ENCODE data around the gene ATXN1. TPM values are rescaled to one million over a fixed set of nuclear protein-coding genes. Genes with fewer than 3 reads are reported as not detected.

The ATXN1 gene
- total and polyA plus RNA-seq, 2 experiments from 2014 or later: 4.8 to 9.1 TPM

DNA sequence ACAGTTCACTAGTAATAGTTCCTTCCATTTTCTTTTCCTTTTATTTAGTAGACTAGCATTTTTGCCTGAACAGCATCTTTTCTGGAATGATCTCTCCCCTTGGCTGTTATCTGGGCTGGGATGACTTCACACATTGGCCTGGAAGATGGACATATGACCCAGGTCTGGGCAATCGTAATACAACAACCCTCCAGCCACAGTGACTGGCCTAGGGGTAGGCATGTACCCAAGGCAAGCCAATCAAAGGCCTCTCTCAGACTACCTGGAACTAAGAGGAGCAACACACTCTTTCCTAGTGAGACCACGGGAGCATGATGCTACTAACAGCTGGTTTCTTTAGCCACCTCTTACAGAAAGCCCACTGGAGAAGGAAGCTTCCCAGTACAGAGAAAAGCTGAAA, 270.6 kb downstream of the ATXN1 start:
- Histone ChIP-seq H3K9me2 (ENCODE audit: insufficient read depth) (no peaks in the 10 kb centered on the region), H3F3A (replicated peaks; ENCODE audit: low read depth) (no peaks in the 10 kb centered on the region), H3K4me1 (ENCODE audit: insufficient read depth) (peaks cover 26% of the 10 kb centered on the region), H3K79me2 (replicated peaks; ENCODE audit: insufficient read depth) (no peaks in the 10 kb centered on the region), H3K27me3 (ENCODE audit: insufficient read depth) (no peaks in the 10 kb centered on the region), H3K36me3 (ENCODE audit: insufficient read depth) (no peaks in the 10 kb centered on the region), H3K4me3 (no peak overlapping the region), H2AFZ (no peak overlapping the region), H3K27ac (ENCODE audit: low read depth) (no peak overlapping the region), H4K20me1 (replicated peaks; ENCODE audit: insufficient read depth) (no peaks in the 10 kb centered on the region), H3K4me2 (no peak overlapping the region)
- TF ChIP-seq ZNF331 (CRISPR knock-in tag; IDR thresholded peaks at IDR 0.05; ENCODE audit: low read depth) (no peak), JUNB (IDR thresholded peaks at IDR 0.05; ENCODE audit: unreplicated experiment) (no peak), STAT1 (IDR thresholded peaks at IDR 0.05; ENCODE audit: unreplicated experiment) (no peak), ZNF114 (CRISPR knock-in tag; IDR thresholded peaks at IDR 0.05) (no peak)
- TF ChIP-seq, protein P1, sequence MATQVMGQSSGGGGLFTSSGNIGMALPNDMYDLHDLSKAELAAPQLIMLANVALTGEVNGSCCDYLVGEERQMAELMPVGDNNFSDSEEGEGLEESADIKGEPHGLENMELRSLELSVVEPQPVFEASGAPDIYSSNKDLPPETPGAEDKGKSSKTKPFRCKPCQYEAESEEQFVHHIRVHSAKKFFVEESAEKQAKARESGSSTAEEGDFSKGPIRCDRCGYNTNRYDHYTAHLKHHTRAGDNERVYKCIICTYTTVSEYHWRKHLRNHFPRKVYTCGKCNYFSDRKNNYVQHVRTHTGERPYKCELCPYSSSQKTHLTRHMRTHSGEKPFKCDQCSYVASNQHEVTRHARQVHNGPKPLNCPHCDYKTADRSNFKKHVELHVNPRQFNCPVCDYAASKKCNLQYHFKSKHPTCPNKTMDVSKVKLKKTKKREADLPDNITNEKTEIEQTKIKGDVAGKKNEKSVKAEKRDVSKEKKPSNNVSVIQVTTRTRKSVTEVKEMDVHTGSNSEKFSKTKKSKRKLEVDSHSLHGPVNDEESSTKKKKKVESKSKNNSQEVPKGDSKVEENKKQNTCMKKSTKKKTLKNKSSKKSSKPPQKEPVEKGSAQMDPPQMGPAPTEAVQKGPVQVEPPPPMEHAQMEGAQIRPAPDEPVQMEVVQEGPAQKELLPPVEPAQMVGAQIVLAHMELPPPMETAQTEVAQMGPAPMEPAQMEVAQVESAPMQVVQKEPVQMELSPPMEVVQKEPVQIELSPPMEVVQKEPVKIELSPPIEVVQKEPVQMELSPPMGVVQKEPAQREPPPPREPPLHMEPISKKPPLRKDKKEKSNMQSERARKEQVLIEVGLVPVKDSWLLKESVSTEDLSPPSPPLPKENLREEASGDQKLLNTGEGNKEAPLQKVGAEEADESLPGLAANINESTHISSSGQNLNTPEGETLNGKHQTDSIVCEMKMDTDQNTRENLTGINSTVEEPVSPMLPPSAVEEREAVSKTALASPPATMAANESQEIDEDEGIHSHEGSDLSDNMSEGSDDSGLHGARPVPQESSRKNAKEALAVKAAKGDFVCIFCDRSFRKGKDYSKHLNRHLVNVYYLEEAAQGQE (IDR thresholded peaks at IDR 0.05; ENCODE audit: unreplicated experiment): no peak
- DNase-seq (ENCODE audit: low spot score) (no peak), ATAC-seq (no peak)
- Mint-ChIP-seq H3K4me3 (no peak overlapping the region), H3K36me3 (ENCODE audit: low read depth) (no peaks in the 10 kb centered on the region), H3K9me3 (no peaks in the 10 kb centered on the region), H3K4me1 (peaks cover 21% of the 10 kb centered on the region), H3K27ac (no peak overlapping the region), H3K27me3 (ENCODE audit: insufficient read depth, low read depth, poor library complexity) (no peaks in the 10 kb centered on the region)

DNA sequence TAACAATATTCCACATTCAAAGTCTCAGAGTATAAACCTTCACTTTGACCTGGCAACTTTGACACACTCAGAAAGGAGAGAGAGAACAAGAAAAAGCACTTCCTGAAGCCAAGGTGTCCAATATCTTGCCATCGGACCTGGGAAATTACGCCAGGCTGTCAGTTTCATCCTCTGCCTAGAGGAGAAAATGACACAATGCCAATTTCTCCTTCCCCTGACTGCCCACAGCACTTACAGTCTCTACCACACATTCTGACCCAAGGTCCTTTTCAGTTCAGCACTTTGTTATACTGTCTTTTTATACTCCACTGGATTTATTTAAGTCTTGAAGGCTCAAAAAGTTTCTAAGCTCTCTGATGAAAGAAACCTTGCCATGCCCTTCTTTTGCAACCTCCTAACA, 272.4 kb downstream of the ATXN1 start:
- no peaks in the 10 kb centered on the region for H3K36me3 ChIP-seq (ENCODE audit: insufficient read depth)
- H3K4me3 ChIP-seq: no peak overlapping the region
- H4K20me1 ChIP-seq (replicated peaks; ENCODE audit: insufficient read depth): no peaks in the 10 kb centered on the region
- H3F3A ChIP-seq (replicated peaks; ENCODE audit: low read depth): no peaks in the 10 kb centered on the region
- H3K9me2 ChIP-seq (ENCODE audit: insufficient read depth): no peaks in the 10 kb centered on the region
- H3K4me2 ChIP-seq: no peak overlapping the region
- Mint-ChIP-seq H3K27ac (no peak overlapping the region), H3K4me1 (peaks cover 12% of the 10 kb centered on the region; the same call in 2 of the 3 replicates), H3K9me3 (no peaks in the 10 kb centered on the region), H3K27me3 (ENCODE audit: insufficient read depth, low read depth, poor library complexity) (no peaks in the 10 kb centered on the region), H3K4me3 (no peak overlapping the region), H3K36me3 (ENCODE audit: low read depth) (no peaks in the 10 kb centered on the region)
- H2AFZ ChIP-seq: no peak overlapping the region
- H3K27me3 ChIP-seq (ENCODE audit: insufficient read depth): no peaks in the 10 kb centered on the region
- H3K27ac ChIP-seq (ENCODE audit: low read depth): no peak overlapping the region
- ATAC-seq: no peak
- no peak for DNase-seq (ENCODE audit: low spot score)
- H3K79me2 ChIP-seq (replicated peaks; ENCODE audit: insufficient read depth): no peaks in the 10 kb centered on the region
- H3K4me1 ChIP-seq (ENCODE audit: insufficient read depth): peaks cover 14% of the 10 kb centered on the region
- TF ChIP-seq, protein P2, sequence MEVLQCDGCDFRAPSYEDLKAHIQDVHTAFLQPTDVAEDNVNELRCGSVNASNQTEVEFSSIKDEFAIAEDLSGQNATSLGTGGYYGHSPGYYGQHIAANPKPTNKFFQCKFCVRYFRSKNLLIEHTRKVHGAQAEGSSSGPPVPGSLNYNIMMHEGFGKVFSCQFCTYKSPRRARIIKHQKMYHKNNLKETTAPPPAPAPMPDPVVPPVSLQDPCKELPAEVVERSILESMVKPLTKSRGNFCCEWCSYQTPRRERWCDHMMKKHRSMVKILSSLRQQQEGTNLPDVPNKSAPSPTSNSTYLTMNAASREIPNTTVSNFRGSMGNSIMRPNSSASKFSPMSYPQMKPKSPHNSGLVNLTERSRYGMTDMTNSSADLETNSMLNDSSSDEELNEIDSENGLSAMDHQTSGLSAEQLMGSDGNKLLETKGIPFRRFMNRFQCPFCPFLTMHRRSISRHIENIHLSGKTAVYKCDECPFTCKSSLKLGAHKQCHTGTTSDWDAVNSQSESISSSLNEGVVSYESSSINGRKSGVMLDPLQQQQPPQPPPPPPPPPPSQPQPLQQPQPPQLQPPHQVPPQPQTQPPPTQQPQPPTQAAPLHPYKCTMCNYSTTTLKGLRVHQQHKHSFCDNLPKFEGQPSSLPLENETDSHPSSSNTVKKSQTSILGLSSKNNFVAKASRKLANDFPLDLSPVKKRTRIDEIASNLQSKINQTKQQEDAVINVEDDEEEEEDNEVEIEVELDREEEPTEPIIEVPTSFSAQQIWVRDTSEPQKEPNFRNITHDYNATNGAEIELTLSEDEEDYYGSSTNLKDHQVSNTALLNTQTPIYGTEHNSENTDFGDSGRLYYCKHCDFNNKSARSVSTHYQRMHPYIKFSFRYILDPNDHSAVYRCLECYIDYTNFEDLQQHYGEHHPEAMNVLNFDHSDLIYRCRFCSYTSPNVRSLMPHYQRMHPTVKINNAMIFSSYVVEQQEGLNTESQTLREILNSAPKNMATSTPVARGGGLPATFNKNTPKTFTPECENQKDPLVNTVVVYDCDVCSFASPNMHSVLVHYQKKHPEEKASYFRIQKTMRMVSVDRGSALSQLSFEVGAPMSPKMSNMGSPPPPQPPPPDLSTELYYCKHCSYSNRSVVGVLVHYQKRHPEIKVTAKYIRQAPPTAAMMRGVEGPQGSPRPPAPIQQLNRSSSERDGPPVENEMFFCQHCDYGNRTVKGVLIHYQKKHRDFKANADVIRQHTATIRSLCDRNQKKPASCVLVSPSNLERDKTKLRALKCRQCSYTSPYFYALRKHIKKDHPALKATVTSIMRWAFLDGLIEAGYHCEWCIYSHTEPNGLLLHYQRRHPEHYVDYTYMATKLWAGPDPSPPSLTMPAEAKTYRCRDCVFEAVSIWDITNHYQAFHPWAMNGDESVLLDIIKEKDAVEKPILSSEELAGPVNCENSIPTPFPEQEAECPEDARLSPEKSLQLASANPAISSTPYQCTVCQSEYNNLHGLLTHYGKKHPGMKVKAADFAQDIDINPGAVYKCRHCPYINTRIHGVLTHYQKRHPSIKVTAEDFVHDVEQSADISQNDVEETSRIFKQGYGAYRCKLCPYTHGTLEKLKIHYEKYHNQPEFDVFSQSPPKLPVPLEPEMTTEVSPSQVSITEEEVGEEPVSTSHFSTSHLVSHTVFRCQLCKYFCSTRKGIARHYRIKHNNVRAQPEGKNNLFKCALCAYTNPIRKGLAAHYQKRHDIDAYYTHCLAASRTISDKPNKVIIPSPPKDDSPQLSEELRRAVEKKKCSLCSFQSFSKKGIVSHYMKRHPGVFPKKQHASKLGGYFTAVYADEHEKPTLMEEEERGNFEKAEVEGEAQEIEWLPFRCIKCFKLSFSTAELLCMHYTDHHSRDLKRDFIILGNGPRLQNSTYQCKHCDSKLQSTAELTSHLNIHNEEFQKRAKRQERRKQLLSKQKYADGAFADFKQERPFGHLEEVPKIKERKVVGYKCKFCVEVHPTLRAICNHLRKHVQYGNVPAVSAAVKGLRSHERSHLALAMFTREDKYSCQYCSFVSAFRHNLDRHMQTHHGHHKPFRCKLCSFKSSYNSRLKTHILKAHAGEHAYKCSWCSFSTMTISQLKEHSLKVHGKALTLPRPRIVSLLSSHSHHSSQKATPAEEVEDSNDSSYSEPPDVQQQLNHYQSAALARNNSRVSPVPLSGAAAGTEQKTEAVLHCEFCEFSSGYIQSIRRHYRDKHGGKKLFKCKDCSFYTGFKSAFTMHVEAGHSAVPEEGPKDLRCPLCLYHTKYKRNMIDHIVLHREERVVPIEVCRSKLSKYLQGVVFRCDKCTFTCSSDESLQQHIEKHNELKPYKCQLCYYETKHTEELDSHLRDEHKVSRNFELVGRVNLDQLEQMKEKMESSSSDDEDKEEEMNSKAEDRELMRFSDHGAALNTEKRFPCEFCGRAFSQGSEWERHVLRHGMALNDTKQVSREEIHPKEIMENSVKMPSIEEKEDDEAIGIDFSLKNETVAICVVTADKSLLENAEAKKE (CRISPR knock-in tag; IDR thresholded peaks at IDR 0.05): no peak
- TF ChIP-seq, protein P3, sequence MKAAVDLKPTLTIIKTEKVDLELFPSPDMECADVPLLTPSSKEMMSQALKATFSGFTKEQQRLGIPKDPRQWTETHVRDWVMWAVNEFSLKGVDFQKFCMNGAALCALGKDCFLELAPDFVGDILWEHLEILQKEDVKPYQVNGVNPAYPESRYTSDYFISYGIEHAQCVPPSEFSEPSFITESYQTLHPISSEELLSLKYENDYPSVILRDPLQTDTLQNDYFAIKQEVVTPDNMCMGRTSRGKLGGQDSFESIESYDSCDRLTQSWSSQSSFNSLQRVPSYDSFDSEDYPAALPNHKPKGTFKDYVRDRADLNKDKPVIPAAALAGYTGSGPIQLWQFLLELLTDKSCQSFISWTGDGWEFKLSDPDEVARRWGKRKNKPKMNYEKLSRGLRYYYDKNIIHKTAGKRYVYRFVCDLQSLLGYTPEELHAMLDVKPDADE (IDR thresholded peaks at IDR 0.05): no peak
- TF ChIP-seq ZNF114 (CRISPR knock-in tag; IDR thresholded peaks at IDR 0.05) (no peak), ZNF331 (CRISPR knock-in tag; IDR thresholded peaks at IDR 0.05; ENCODE audit: low read depth) (no peak), POLR2AphosphoS5 (IDR thresholded peaks at IDR 0.05; ENCODE audit: low read depth) (no peak), CREB1 (CRISPR knock-in tag; IDR thresholded peaks at IDR 0.05; ENCODE audit: low read depth) (no peak), STAT1 (IDR thresholded peaks at IDR 0.05; ENCODE audit: unreplicated experiment) (no peak), NANOG (IDR thresholded peaks at IDR 0.05; ENCODE audit: borderline replicate concordance) (no peak), EZH2 (IDR thresholded peaks at IDR 0.05; ENCODE audit: low read depth, unreplicated experiment) (no peak)

All from GM23338 (cell line).